ENCODE measurements around the gene NCEH1. TPM values are rescaled to one million over a fixed set of nuclear protein-coding genes. Genes with fewer than 3 reads are reported as not detected.

Gene NCEH1
- total RNA-seq = 10.9 and 20.7 TPM in 2 replicates

DNA sequence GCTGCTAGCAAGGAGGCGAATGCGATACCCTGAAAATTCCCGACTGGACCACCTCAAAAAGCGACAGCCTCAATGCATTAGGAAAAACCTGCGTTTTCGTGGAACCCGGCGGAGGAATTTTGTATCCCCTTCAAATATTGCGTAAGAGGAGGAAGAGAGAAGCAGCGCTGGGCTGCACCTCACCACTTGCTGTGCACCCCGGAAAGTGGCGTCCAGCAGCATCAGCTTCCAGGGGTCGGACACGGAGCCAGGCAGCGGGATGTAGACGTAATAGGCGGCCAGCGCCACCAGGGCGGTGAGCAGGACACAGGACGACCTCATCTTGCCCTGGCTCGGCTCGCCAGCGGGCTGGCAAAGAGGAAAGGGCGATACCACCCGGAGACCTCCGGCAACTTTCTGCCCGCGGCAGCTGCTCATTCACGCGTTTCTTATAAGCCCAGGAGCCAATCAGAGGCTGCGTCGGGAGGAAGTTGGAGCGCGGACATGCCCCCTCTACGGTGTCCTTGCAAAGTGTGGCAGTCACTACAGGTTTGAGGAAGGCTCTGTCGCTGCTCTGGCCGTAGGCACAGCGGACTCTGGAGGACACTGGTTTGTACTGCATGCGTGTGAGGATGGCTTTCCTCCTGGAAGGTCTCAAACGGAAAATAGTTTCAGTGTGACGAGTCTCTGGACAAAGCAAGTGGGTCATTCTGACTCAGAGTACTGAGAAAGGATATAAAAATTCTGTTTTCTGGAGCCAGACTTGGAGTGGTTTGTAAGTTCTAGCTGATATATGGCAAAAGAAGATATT is at the start of gene NCEH1:
TSS of gene NCEH1 (minus strand) at position 404 of the 790 bp plus-strand sequence. CDS start at position 321, 83 bp downstream.

GRCh38 chr3:172750368-172751174 is 39.7 kb upstream of the NCEH1 start, which contains the start of gene ECT2:
TSS of gene ECT2 (plus strand) at chr3:172750726. CDS start at chr3:172754531, 3,805 bp downstream.

Other genes starting within 250 kb of the NCEH1 start
- gene TNFSF10, start 187.6 kb downstream of the NCEH1 start, total RNA-seq = 30.5 and 113 TPM in 2 replicates
- 13.6 and 32.5 TPM in 2 replicates for gene ECT2, start 39.7 kb upstream of the NCEH1 start, total RNA-seq